GM18951 (cell line): ENCODE results near the gene TPD52L1.
"Not testable (repeated sequence)": the region's sequence is repeated elsewhere in the genome, so short reads cannot be mapped to it uniquely, and the experiment has no call there.

Experiments
- POLR2A ChIP-seq: IDR thresholded peaks from 4 replicates; pipeline ENCODE4 v1.6.1; 2011; ENCODE audit warnings: mild to moderate bottlenecking; ENCODE audit not compliant: insufficient read length, insufficient read depth; ENCODE audit errors: extremely low read depth
- in situ Hi-C: fragments of 300-500 bp; cut with MboI; formaldehyde crosslinking; loops from one replicate; pipeline ENCODE4 v1.12.0; 2022; ENCODE audit warnings: low sequenced_read_pairs, mixed read lengths, inconsistent platforms; ENCODE audit not compliant: unreplicated experiment

TPD52L1 gene

GRCh38 chr6:125273251-125273650, 119.7 kb downstream of the TPD52L1 start:
- in situ Hi-C loops: no loop called here
- no peak for TF ChIP-seq POLR2A

- TF ChIP-seq POLR2A: no peak
- in situ Hi-C loops: no loop called here
Measured at GRCh38 chr6:125273965-125274364, 120.4 kb downstream of the TPD52L1 start.

GRCh38 chr6:125274935-125275334, 121.4 kb downstream of the TPD52L1 start:
- in situ Hi-C loops: no loop called here

GRCh38 chr6:125275779-125276178, 122.2 kb downstream of the TPD52L1 start:
- in situ Hi-C loops: no loop called here
- TF ChIP-seq POLR2A: no peak

More at GRCh38 chr6:125274935-125275334, 121.4 kb downstream of the TPD52L1 start:
- TF ChIP-seq POLR2A: no peak

- in situ Hi-C loops: no loop called here
- TF ChIP-seq POLR2A: no peak
Measured at GRCh38 chr6:125277838-125278237, 124.3 kb downstream of the TPD52L1 start.

GRCh38 chr6:125279961-125280360, 126.4 kb downstream of the TPD52L1 start:
- no peak for TF ChIP-seq POLR2A
- in situ Hi-C loops: no loop called here

- in situ Hi-C loops: not testable (repeated sequence)
Measured at GRCh38 chr6:125280370-125281035, 126.9 kb downstream of the TPD52L1 start.

- in situ Hi-C loops: not testable (repeated sequence)
Measured at GRCh38 chr6:125282470-125282869, 128.9 kb downstream of the TPD52L1 start.

GRCh38 chr6:125285353-125285752, 131.8 kb downstream of the TPD52L1 start:
- in situ Hi-C loops: no loop called here

GRCh38 chr6:125285936-125286335, 132.4 kb downstream of the TPD52L1 start:
- in situ Hi-C loops: no loop called here
- no peak for TF ChIP-seq POLR2A

More at GRCh38 chr6:125285353-125285752, 131.8 kb downstream of the TPD52L1 start:
- TF ChIP-seq POLR2A: no peak

GRCh38 chr6:125287718-125288117, 134.1 kb downstream of the TPD52L1 start:
- in situ Hi-C loops: no loop called here
- no peak for TF ChIP-seq POLR2A

- in situ Hi-C loops: no loop called here
- no peak for TF ChIP-seq POLR2A
Measured at GRCh38 chr6:125293587-125293986, 140.0 kb downstream of the TPD52L1 start.

GRCh38 chr6:125294036-125294435, 140.5 kb downstream of the TPD52L1 start:
- TF ChIP-seq POLR2A: no peak
- in situ Hi-C loops: no loop called here

GRCh38 chr6:125294925-125295324, 141.4 kb downstream of the TPD52L1 start:
- TF ChIP-seq POLR2A: no peak
- in situ Hi-C loops: no loop called here

- in situ Hi-C loops: no loop called here
- no peak for TF ChIP-seq POLR2A
Measured at GRCh38 chr6:125296471-125296870, 142.9 kb downstream of the TPD52L1 start.
